Neuronal stem cell (in vitro differentiated cells): ENCODE results near the gene MEG3. TPM values are rescaled to one million over a fixed set of nuclear protein-coding genes. Genes with fewer than 3 reads are reported as not detected.

Experiments used
- DNase-seq: peaks from one replicate; pipeline ENCODE4 v3.0.0-alpha.2; 2013; ENCODE audit warnings: low spot score
- H2AFZ ChIP-seq: one replicate; pipeline ENCODE4 v1.6.1; 2013; ENCODE audit warnings: mild to moderate bottlenecking, low read length, inconsistent platforms
- H2AK5ac ChIP-seq: 2 replicates; pipeline ENCODE4 v1.6.1; 2013; ENCODE audit warnings: low read depth, mild to moderate bottlenecking, inconsistent platforms, low read length, moderate library complexity, mixed read lengths
- H2BK120ac ChIP-seq: 2 replicates; pipeline ENCODE4 v1.6.1; 2013; ENCODE audit warnings: low read depth, mild to moderate bottlenecking, inconsistent platforms, low read length, moderate library complexity, mixed read lengths
- H2BK12ac ChIP-seq: one replicate; pipeline ENCODE4 v1.6.1; 2013; ENCODE audit warnings: low read length, inconsistent platforms
- H2BK15ac ChIP-seq: 2 replicates; pipeline ENCODE4 v1.6.1; 2013; ENCODE audit warnings: mild to moderate bottlenecking, low read length, inconsistent platforms, mixed read lengths
- H2BK5ac ChIP-seq: one replicate; pipeline ENCODE4 v1.6.1; 2013; ENCODE audit warnings: inconsistent platforms, mild to moderate bottlenecking, low read length, moderate library complexity
- H3K14ac ChIP-seq: one replicate; pipeline ENCODE4 v1.6.1; 2013; ENCODE audit warnings: low read length, inconsistent platforms
- H3K18ac ChIP-seq: 2 replicates; pipeline ENCODE4 v1.6.1; 2013; ENCODE audit warnings: low read length, inconsistent platforms
- H3K23ac ChIP-seq: 2 replicates; pipeline ENCODE4 v1.6.1; 2013; ENCODE audit warnings: low read depth, mild to moderate bottlenecking, mixed read lengths, low read length, inconsistent platforms; ENCODE audit not compliant: poor library complexity
- H3K27ac ChIP-seq: replicated peaks from 3 replicates; pipeline ENCODE4 v1.5.1; 2013; ENCODE audit warnings: low read length, inconsistent platforms
- H3K27me3 ChIP-seq, 3 experiments: 2 replicates each; pipeline ENCODE4 v1.6.1; 2013; ENCODE audit warnings: low read length in 3 of 3, mild to moderate bottlenecking in 2 of 3, inconsistent platforms in 1 of 3, low read depth in 1 of 3, mixed read lengths in 1 of 3, moderate library complexity in 1 of 3; ENCODE audit not compliant: control insufficient read depth in 3 of 3, insufficient read depth in 3 of 3
- H3K36me3 ChIP-seq, 2 donors: replicated peaks in 1 of 2; 2 replicates each; pipeline ENCODE4 v1.6.1; 2013; ENCODE audit warnings: low read length in 2 of 2; ENCODE audit not compliant: control insufficient read depth in 2 of 2, insufficient read depth in 2 of 2
- H3K4ac ChIP-seq: 2 replicates; pipeline ENCODE4 v1.6.1; 2013; ENCODE audit warnings: inconsistent platforms, mild to moderate bottlenecking, low read length, moderate library complexity
- H3K4me1 ChIP-seq, 2 donors: 1 replicate in 1 of 2; 2 replicates in 1 of 2; pipeline ENCODE4 v1.6.1; 2013; ENCODE audit warnings: low read length in 2 of 2, low read depth in 1 of 2; ENCODE audit not compliant: control insufficient read depth in 2 of 2, insufficient read depth in 1 of 2
- H3K4me2 ChIP-seq: one replicate; pipeline ENCODE4 v1.6.1; 2013; ENCODE audit warnings: mild to moderate bottlenecking, low read length, inconsistent platforms; ENCODE audit not compliant: insufficient read depth, poor library complexity, severe bottlenecking
- H3K4me3 ChIP-seq, 2 donors: 2 replicates each; pipeline ENCODE4 v1.5.1; 2013; ENCODE audit warnings: low read length in 2 of 2, mild to moderate bottlenecking in 2 of 2, inconsistent platforms in 1 of 2, moderate library complexity in 1 of 2
- H3K79me1 ChIP-seq: one replicate; pipeline ENCODE4 v1.6.1; 2013; ENCODE audit warnings: low read depth, mild to moderate bottlenecking, inconsistent platforms, low read length, moderate library complexity
- H3K9ac ChIP-seq: one replicate; pipeline ENCODE4 v1.6.1; 2013; ENCODE audit warnings: mild to moderate bottlenecking, low read depth, low read length, inconsistent platforms; ENCODE audit not compliant: poor library complexity
- H3K9me3 ChIP-seq, 2 donors: replicated peaks in 1 of 2; 2 replicates each; pipeline versions ENCODE3 to v1.6.1; 2013; ENCODE audit warnings: low read length in 2 of 2, mild to moderate bottlenecking in 2 of 2, inconsistent platforms in 1 of 2, low read depth in 1 of 2, mixed read lengths in 1 of 2, moderate library complexity in 1 of 2; ENCODE audit not compliant: control insufficient read depth in 2 of 2, insufficient read depth in 1 of 2
- H4K8ac ChIP-seq: one replicate; pipeline ENCODE4 v1.6.1; 2013; ENCODE audit warnings: low read depth, mild to moderate bottlenecking, inconsistent platforms, low read length, moderate library complexity
- H4K91ac ChIP-seq: one replicate; pipeline ENCODE4 v1.6.1; 2013; ENCODE audit warnings: low read length, low read depth, mild to moderate bottlenecking, inconsistent platforms; ENCODE audit not compliant: poor library complexity
- WGBS, 2 donors: extraction: QIAGEN DNeasy Blood & Tissue Kit; methylation state at CpG; one replicate each; pipeline ENCODE4 v1.1.7; 2013; ENCODE audit warnings: missing lambda C conversion rate in 2 of 2, mixed read lengths in 1 of 2; ENCODE audit not compliant: insufficient read length in 2 of 2, insufficient replicate concordance in 1 of 2; ENCODE audit errors: extremely low coverage in 2 of 2; 5-methylcytosine and 5-hydroxymethylcytosine counted together
- small RNA-seq: library from polyadenylated mRNA; stranded (forward); fragments of <200 nt; extraction: miRNeasy Mini kit (QIAGEN cat#:217004); gene quantifications from one replicate; pipeline ENCODE3, GENCODE V24; 2013; ENCODE audit not compliant: insufficient read depth

The MEG3 gene

GRCh38 chr14:100906420-100906819, 80.5 kb downstream of the MEG3 start:
- Histone ChIP-seq H3K4me1 (peaks cover 32 to 39% of the 10 kb centered on the region in 2 donors), H3K4me2 (no peak overlapping the region), H3K79me1 (no peaks in the 10 kb centered on the region), H3K36me3 (no peaks in the 10 kb centered on the region), H3K27me3 (no peaks in the 10 kb centered on the region), H2BK15ac (no peak overlapping the region), H2AFZ (peak overlapping the region; percentile 68), H3K4me3 (no peak overlapping the region), H3K9me3 (peaks cover 12 to 15% of the 10 kb centered on the region in 2 donors), H3K23ac (no peak overlapping the region), H2BK5ac (no peak overlapping the region), H2AK5ac (no peak overlapping the region), H3K18ac (no peak overlapping the region), H3K14ac (no peak overlapping the region), H3K27ac (no peak overlapping the region), H3K4ac (no peak overlapping the region), H2BK12ac (no peak overlapping the region), H2BK120ac (no peak overlapping the region), H3K9ac (no peak overlapping the region), H4K8ac (no peak overlapping the region), H4K91ac (no peak overlapping the region)
- no peak for DNase-seq
- no CpG with 5 or more reads among the region's 6 CpGs for WGBS, 2 donors

- no peak overlapping the region for H4K91ac ChIP-seq
- peaks cover 9 to 12% of the 10 kb centered on the region in 2 donors for H3K9me3 ChIP-seq
- H3K9ac ChIP-seq, result peak overlapping the region; percentile 39
- peak overlapping the region; percentile 76 for H3K18ac ChIP-seq
- no peak overlapping the region for H3K14ac ChIP-seq
- H3K27me3 ChIP-seq, result no peaks in the 10 kb centered on the region
- no peak overlapping the region for H2AFZ ChIP-seq
- no peak overlapping the region for H3K27ac ChIP-seq
- H3K4me2 ChIP-seq, result no peak overlapping the region
- peaks cover 34 to 36% of the 10 kb centered on the region in 2 donors for H3K4me1 ChIP-seq
- H3K4ac ChIP-seq, result no peak overlapping the region
- no peak overlapping the region for H2BK15ac ChIP-seq
- no peak overlapping the region for H2BK120ac ChIP-seq
- no peak overlapping the region for H3K23ac ChIP-seq
- DNase-seq, result no peak
- H3K36me3 ChIP-seq, result no peaks in the 10 kb centered on the region
- no peaks in the 10 kb centered on the region for H3K79me1 ChIP-seq
- H2BK5ac ChIP-seq, result no peak overlapping the region
- peak overlapping the region in 1 of 2 donors; percentile 10 for H3K4me3 ChIP-seq
- peak overlapping the region; percentile 19 for H2BK12ac ChIP-seq
- no CpG with 5 or more reads among the region's 8 CpGs for WGBS, 2 donors
- H2AK5ac ChIP-seq, result peak overlapping the region; percentile 11
- no peak overlapping the region for H4K8ac ChIP-seq
Measured at GRCh38 chr14:100907240-100907639, 81.3 kb downstream of the MEG3 start.

GRCh38 chr14:100909439-100909838, 83.5 kb downstream of the MEG3 start:
- no CpG with 5 or more reads among the region's 9 CpGs for WGBS, 2 donors
- no peak overlapping the region for H3K27ac ChIP-seq
- H2BK5ac ChIP-seq, result no peak overlapping the region
- no peak overlapping the region for H3K4me2 ChIP-seq
- H2AK5ac ChIP-seq, result no peak overlapping the region
- no peak overlapping the region for H3K18ac ChIP-seq
- H3K14ac ChIP-seq, result no peak overlapping the region
- no peaks in the 10 kb centered on the region for H3K27me3 ChIP-seq
- H3K23ac ChIP-seq, result no peak overlapping the region
- no peak overlapping the region for H4K91ac ChIP-seq
- H3K9ac ChIP-seq, result no peak overlapping the region
- no peaks in the 10 kb centered on the region for H3K79me1 ChIP-seq
- no peak overlapping the region for H2BK12ac ChIP-seq
- no peak for DNase-seq
- no peak overlapping the region for H2BK120ac ChIP-seq
- peaks cover 9 to 12% of the 10 kb centered on the region in 2 donors for H3K9me3 ChIP-seq
- H3K4me1 ChIP-seq, result peaks cover 19 to 24% of the 10 kb centered on the region in 2 donors
- H3K4ac ChIP-seq, result no peak overlapping the region
- H3K4me3 ChIP-seq, result no peak overlapping the region
- no peak overlapping the region for H2AFZ ChIP-seq
- no peaks in the 10 kb centered on the region for H3K36me3 ChIP-seq
- no peak overlapping the region for H2BK15ac ChIP-seq
- H4K8ac ChIP-seq, result no peak overlapping the region

Small RNA genes within 50 kb of the gene (small RNA-seq; reads per million reads assigned to genes)
- gene AL117190.3 (not detected), gene MIR127 (not detected), gene MIR136 (not detected), gene MIR2392 (not detected), gene MIR337 (46.9 reads per million, percentile 92 among the genes with 10 or more reads in this experiment), gene MIR431 (not detected), gene MIR432 (not detected), gene MIR433 (not detected), gene MIR493 (347 reads per million, percentile 98 among the genes with 10 or more reads in this experiment), gene RF01928 (not detected), gene RF02145 (not detected), gene SNORD112 (7.9 reads per million, percentile 45 among the genes with 10 or more reads in this experiment)
